ENCODE measurements around the gene SIGLEC12. TPM values are rescaled to one million over a fixed set of nuclear protein-coding genes. Genes with fewer than 3 reads are reported as not detected.

The SIGLEC12 gene
- polyA plus RNA-seq (2013, experiment 1 of 2): not detected
- not detected for polyA plus RNA-seq (2013, experiment 2 of 2)

DNA sequence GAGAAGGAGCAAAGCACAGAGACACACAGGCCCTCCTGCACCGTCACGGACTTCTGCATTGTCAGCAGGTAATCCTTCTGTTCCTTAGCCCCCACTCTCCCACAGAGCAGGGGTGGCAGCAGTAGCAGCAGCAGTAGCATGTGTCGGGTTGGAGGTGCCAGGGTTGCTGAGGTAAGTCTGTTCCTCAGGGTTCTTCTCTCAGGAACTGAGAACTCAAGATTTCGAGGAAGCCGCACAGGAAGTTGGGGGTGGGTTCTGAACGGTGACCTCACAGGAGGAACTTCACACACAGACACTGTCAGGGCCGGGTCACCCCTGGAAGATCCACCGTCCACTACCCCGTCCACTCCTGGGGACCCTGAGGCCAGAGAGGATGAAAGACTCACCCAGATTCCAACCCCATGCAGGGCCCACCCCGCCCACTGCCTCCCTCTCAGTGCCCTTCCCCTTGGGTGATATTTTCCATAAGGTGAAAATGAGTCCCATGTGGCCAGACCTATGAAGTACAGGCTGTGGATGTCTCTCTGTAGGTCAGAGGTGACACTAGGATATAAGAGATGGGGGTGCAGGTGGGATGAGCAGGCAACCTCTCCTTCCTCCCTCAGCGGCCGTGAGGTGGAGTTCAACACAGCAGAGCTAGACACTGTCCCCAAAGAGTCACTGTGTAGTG is at the start of gene SIGLEC12:
Gene SIGLEC12 (minus strand): TSS at position 207 of the 670 bp plus-strand sequence. CDS start 67 bp downstream, at position 140.
- 73 to 89% methylated on average over 3 to 8 of the region's 12 CpGs for WGBS, 2 experiments (ENCODE audit: insufficient coverage in 2 of 2)
- Histone ChIP-seq H3K27ac (ENCODE audit: low read depth, low read length, severe bottlenecking) (no peak within 1 kb of the TSS), H3K4me1 (ENCODE audit: control insufficient read depth, insufficient read depth, low read length, poor library complexity, severe bottlenecking) (no peaks in the 10 kb centered on the region), H3K9me3 (ENCODE audit: control insufficient read depth, low read length) (no peaks in the 10 kb centered on the region), H3K36me3 (ENCODE audit: control insufficient read depth, insufficient read depth, low read length) (no peaks in the 10 kb centered on the region), H3K4me3 (ENCODE audit: extremely low read depth, insufficient read depth, low read length, poor library complexity, severe bottlenecking) (no peak within 1 kb of the TSS)

DNA sequence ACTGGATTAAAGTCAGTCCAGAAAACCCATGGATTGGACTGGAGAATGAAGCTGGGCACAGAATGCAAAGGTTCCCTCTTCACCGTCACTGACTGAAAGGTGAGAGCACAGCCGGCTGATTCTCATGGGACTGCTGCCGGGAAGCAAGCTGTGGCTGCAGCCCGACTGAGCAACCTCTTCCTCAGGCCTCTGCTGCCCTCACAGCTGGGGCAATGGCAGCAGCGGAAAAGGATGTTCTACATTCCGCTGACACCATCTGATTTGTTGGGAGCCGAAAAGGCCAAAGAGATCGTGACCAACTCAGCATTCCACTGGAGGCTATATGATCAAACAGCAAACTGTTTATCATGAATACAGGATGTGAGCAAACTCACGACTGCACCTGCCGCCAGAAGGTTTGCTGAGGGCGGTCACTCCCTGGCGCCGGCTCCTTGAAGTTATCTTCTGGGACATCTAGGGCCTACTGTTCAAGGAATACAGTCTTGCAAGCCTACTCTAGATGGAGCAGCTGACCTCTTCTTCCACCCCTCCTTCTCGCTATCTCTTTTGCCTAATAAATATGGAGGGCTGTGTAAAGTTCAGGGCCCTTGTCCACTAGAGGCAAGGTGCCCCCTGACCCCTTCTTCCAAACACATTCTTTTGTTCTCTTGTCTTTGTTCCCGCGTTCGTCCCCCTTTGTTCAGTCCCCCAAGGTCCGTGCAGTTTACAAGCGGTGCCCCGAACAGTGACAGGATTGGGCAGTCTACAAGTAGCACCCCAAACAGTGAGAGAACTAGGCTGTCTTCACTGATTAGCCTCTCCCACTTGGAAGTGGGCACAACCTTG is 49.5 kb upstream of the SIGLEC12 start:
- H3K27ac ChIP-seq (ENCODE audit: low read depth, low read length, severe bottlenecking): no peak overlapping the region
- H3K36me3 ChIP-seq (ENCODE audit: control insufficient read depth, insufficient read depth, low read length): no peaks in the 10 kb centered on the region
- H3K4me3 ChIP-seq (ENCODE audit: extremely low read depth, insufficient read depth, low read length, poor library complexity, severe bottlenecking): no peak overlapping the region
- H3K4me1 ChIP-seq (ENCODE audit: control insufficient read depth, insufficient read depth, low read length, poor library complexity, severe bottlenecking): peaks cover 65% of the 10 kb centered on the region
- no peaks in the 10 kb centered on the region for H3K9me3 ChIP-seq (ENCODE audit: control insufficient read depth, low read length)
- WGBS, 2 experiments (ENCODE audit: insufficient coverage in 2 of 2): 82 to 85% methylated on average over 15 to 19 of the region's 20 CpGs

DNA sequence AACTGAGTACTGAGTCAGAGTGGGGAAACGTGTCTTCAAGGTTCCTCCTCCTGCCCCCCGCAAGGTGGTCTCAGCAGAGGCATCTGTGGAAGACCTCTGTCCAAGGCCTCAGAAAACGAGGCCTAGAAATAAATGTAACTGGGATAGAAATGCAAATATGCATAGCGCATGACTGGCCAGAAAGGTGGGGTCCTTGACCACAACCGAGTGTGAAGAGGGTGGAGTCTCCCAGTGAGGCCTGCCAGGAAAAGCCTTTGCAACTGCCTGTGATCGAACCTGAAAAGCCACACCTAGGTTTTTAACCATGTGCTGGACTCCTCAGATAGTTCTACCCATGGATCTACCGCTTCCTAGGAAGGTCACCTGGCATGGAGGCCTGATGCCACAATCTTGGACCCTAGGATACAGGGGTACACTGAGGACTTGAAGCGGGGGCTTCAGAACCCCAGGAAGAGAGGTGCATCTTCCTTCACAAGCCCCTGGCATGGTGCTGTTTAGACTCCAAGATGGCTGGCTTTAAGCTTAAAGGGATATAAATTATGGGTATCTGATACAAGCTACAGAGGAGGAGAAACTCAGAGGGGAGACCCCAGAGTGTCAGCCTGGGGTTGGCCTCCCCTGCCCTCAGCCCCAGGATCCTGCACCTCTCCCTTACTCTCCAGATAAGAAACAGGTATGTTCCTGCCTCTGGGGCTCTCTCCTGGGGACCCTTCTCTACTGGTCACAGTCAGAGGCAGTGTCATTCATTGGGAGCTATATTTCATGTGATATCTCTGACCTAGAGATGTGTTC is 48.1 kb upstream of the SIGLEC12 start:
- Histone ChIP-seq H3K4me3 (ENCODE audit: extremely low read depth, insufficient read depth, low read length, poor library complexity, severe bottlenecking) (no peak overlapping the region), H3K9me3 (ENCODE audit: control insufficient read depth, low read length) (no peaks in the 10 kb centered on the region), H3K36me3 (ENCODE audit: control insufficient read depth, insufficient read depth, low read length) (no peaks in the 10 kb centered on the region), H3K4me1 (ENCODE audit: control insufficient read depth, insufficient read depth, low read length, poor library complexity, severe bottlenecking) (peaks cover 73% of the 10 kb centered on the region), H3K27ac (ENCODE audit: low read depth, low read length, severe bottlenecking) (no peak overlapping the region)
- WGBS, 2 experiments (ENCODE audit: insufficient coverage in 2 of 2): 67 to 75% methylated on average over 8 of the region's 8 CpGs

GRCh38 chr19:51548891-51549305 is 47.3 kb upstream of the SIGLEC12 start:
- Histone ChIP-seq H3K4me1 (ENCODE audit: control insufficient read depth, insufficient read depth, low read length, poor library complexity, severe bottlenecking) (peaks cover 68% of the 10 kb centered on the region), H3K36me3 (ENCODE audit: control insufficient read depth, insufficient read depth, low read length) (no peaks in the 10 kb centered on the region), H3K9me3 (ENCODE audit: control insufficient read depth, low read length) (no peaks in the 10 kb centered on the region), H3K27ac (ENCODE audit: low read depth, low read length, severe bottlenecking) (no peak overlapping the region), H3K4me3 (ENCODE audit: extremely low read depth, insufficient read depth, low read length, poor library complexity, severe bottlenecking) (no peak overlapping the region)
- WGBS, 2 experiments (ENCODE audit: insufficient coverage in 2 of 2): 83 to 88% methylated on average over 2 of the region's 4 CpGs

DNA sequence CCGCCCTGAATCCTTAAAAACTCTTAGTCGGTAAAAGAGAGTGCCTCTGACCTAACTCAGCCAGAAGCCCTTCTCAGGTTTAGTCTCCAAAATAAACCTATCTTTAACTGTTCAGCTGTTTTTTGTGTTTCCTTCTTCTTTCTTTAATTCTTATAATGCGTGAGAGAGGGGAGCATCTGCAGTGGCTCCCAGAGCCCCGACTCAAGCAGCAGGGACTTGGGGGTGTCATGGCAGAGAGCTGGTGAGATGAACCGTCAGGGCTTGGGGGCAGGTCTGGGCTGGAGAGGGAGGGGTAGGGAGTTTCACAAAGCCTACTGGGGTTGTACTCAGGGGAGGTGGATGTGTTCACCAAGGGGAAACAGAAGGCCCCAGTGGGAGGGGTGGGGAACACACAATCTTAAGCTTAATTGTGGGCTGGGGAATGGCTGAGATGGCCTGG is 46.6 kb upstream of the SIGLEC12 start:
- peaks cover 63% of the 10 kb centered on the region for H3K4me1 ChIP-seq (ENCODE audit: control insufficient read depth, insufficient read depth, low read length, poor library complexity, severe bottlenecking)
- WGBS, 2 experiments (ENCODE audit: insufficient coverage in 2 of 2): 74 to 79% methylated on average over 4 to 5 of the region's 5 CpGs

GRCh38 chr19:51547397-51548212 is 46.0 kb upstream of the SIGLEC12 start:
- 80 to 84% methylated on average over 4 of the region's 7 CpGs for WGBS, 2 experiments (ENCODE audit: insufficient coverage in 2 of 2)
- H3K4me3 ChIP-seq (ENCODE audit: extremely low read depth, insufficient read depth, low read length, poor library complexity, severe bottlenecking): peak overlapping the region; percentile 11
- H3K27ac ChIP-seq (ENCODE audit: low read depth, low read length, severe bottlenecking): peak overlapping the region; percentile 93
- H3K4me1 ChIP-seq (ENCODE audit: control insufficient read depth, insufficient read depth, low read length, poor library complexity, severe bottlenecking): peaks cover 61% of the 10 kb centered on the region
- H3K9me3 ChIP-seq (ENCODE audit: control insufficient read depth, low read length): no peaks in the 10 kb centered on the region
- H3K36me3 ChIP-seq (ENCODE audit: control insufficient read depth, insufficient read depth, low read length): no peaks in the 10 kb centered on the region

More for the DNA sequence above, 46.6 kb upstream of the SIGLEC12 start:
- H3K27ac ChIP-seq (ENCODE audit: low read depth, low read length, severe bottlenecking): peak overlapping the region; percentile 93
- no peaks in the 10 kb centered on the region for H3K9me3 ChIP-seq (ENCODE audit: control insufficient read depth, low read length)
- no peaks in the 10 kb centered on the region for H3K36me3 ChIP-seq (ENCODE audit: control insufficient read depth, insufficient read depth, low read length)
- no peak overlapping the region for H3K4me3 ChIP-seq (ENCODE audit: extremely low read depth, insufficient read depth, low read length, poor library complexity, severe bottlenecking)

DNA sequence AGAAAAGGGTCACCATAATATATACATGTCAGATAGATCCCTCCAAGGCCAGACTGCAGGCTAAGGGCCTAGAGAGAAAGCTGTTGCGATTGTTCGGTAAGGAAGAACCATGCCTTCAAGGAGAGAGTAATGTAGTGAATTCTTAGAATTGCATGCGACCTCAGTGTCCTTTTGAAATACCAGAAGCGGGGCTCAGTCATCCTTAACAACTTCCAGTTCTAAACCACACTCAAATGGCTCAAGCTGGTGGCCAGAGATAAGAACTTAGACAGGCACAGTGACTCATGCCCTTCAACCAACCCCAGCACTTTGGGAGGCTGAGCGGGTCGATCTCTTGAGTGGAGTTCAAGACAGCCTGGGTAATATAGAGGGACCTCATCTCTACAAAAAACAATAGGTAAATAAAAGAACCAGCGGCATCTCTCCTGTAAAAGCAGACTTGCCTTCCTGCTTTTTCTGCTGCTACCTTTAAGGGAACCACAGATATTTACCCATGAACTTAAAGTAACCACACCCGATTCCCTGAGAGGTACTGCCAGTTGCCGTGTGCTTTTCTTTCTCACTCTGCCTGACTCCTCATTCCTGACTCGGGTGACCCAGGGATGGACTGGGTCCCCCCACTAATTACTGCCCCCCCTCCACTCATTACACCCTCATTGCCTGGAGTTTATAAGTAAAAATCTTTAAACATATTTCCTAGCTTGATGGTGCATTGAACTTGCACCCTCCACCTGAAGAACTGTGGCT is 45.2 kb upstream of the SIGLEC12 start:
- H3K4me1 ChIP-seq (ENCODE audit: control insufficient read depth, insufficient read depth, low read length, poor library complexity, severe bottlenecking): peaks cover 53% of the 10 kb centered on the region
- H3K9me3 ChIP-seq (ENCODE audit: control insufficient read depth, low read length): no peaks in the 10 kb centered on the region
- no peaks in the 10 kb centered on the region for H3K36me3 ChIP-seq (ENCODE audit: control insufficient read depth, insufficient read depth, low read length)
- 48 to 78% methylated on average over 4 to 7 of the region's 10 CpGs for WGBS, 2 experiments (ENCODE audit: insufficient coverage in 2 of 2)
- H3K4me3 ChIP-seq (ENCODE audit: extremely low read depth, insufficient read depth, low read length, poor library complexity, severe bottlenecking): peak overlapping the region; percentile 11
- peak overlapping the region; percentile 93 for H3K27ac ChIP-seq (ENCODE audit: low read depth, low read length, severe bottlenecking)

GRCh38 chr19:51546107-51546649 is 44.6 kb upstream of the SIGLEC12 start:
- Histone ChIP-seq H3K9me3 (ENCODE audit: control insufficient read depth, low read length) (no peaks in the 10 kb centered on the region), H3K36me3 (ENCODE audit: control insufficient read depth, insufficient read depth, low read length) (no peaks in the 10 kb centered on the region), H3K4me3 (ENCODE audit: extremely low read depth, insufficient read depth, low read length, poor library complexity, severe bottlenecking) (no peak overlapping the region), H3K4me1 (ENCODE audit: control insufficient read depth, insufficient read depth, low read length, poor library complexity, severe bottlenecking) (peaks cover 52% of the 10 kb centered on the region), H3K27ac (ENCODE audit: low read depth, low read length, severe bottlenecking) (peak overlapping the region; percentile 93)
- 66 to 71% methylated on average over 3 to 4 of the region's 5 CpGs for WGBS, 2 experiments (ENCODE audit: insufficient coverage in 2 of 2)

GRCh38 chr19:51544038-51544437 is 42.4 kb upstream of the SIGLEC12 start:
- 87 to 93% methylated on average over 4 to 5 of the region's 6 CpGs for WGBS, 2 experiments (ENCODE audit: insufficient coverage in 2 of 2)

More at GRCh38 chr19:51544038-51544437, 42.4 kb upstream of the SIGLEC12 start:
- no peak overlapping the region for H3K4me3 ChIP-seq (ENCODE audit: extremely low read depth, insufficient read depth, low read length, poor library complexity, severe bottlenecking)
- no peak overlapping the region for H3K27ac ChIP-seq (ENCODE audit: low read depth, low read length, severe bottlenecking)
- no peaks in the 10 kb centered on the region for H3K9me3 ChIP-seq (ENCODE audit: control insufficient read depth, low read length)
- no peaks in the 10 kb centered on the region for H3K36me3 ChIP-seq (ENCODE audit: control insufficient read depth, insufficient read depth, low read length)
- H3K4me1 ChIP-seq (ENCODE audit: control insufficient read depth, insufficient read depth, low read length, poor library complexity, severe bottlenecking): peaks cover 37% of the 10 kb centered on the region

Measured in mesodermal cell (in vitro differentiated cells).